Loucy (cell line): ENCODE data around the gene SCARF2.

Experiments
- H2AFZ ChIP-seq: fragments of 200-600 bp; sonication (generic); 2 replicates; pipeline ENCODE4 v1.6.0; 2016; ENCODE audit warnings: antibody characterized with exemption, mild to moderate bottlenecking, low read length, moderate library complexity
- H3F3A ChIP-seq: fragments of 200-600 bp; 2 replicates; pipeline ENCODE4 v1.6.0; 2016; ENCODE audit warnings: antibody characterized with exemption, low read depth, mild to moderate bottlenecking
- H3K27me3 ChIP-seq: fragments of 200-600 bp; sonication (generic); 2 replicates; pipeline ENCODE4 v1.6.1; 2014; ENCODE audit warnings: low read length, mild to moderate bottlenecking; ENCODE audit not compliant: insufficient read depth, poor library complexity, severe bottlenecking
- H3K36me3 ChIP-seq: fragments of 200-600 bp; sonication (generic); 2 replicates; pipeline ENCODE4 v1.6.1; 2016; ENCODE audit warnings: low read length; ENCODE audit not compliant: insufficient read depth
- H3K4me1 ChIP-seq: fragments of 200-600 bp; sonication (generic); 2 replicates; pipeline ENCODE4 v1.5.1; 2014; ENCODE audit warnings: low read length, mild to moderate bottlenecking; ENCODE audit not compliant: insufficient read depth, poor library complexity, severe bottlenecking
- H3K4me2 ChIP-seq: fragments of 200-600 bp; sonication (generic); 2 replicates; pipeline ENCODE4 v1.6.0; 2014; ENCODE audit warnings: antibody characterized with exemption, low read length, low read depth, mild to moderate bottlenecking; ENCODE audit not compliant: poor library complexity, severe bottlenecking
- H3K4me3 ChIP-seq: fragments of 200-600 bp; sonication (generic); 2 replicates; pipeline ENCODE4 v1.5.1; 2014; ENCODE audit warnings: low read length, mild to moderate bottlenecking, mixed read lengths; ENCODE audit not compliant: poor library complexity, severe bottlenecking
- H3K79me2 ChIP-seq: fragments of 200-600 bp; sonication (generic); 2 replicates; pipeline ENCODE4 v1.6.1; 2014; ENCODE audit warnings: low read length; ENCODE audit not compliant: insufficient read depth
- H3K9ac ChIP-seq: fragments of 200-600 bp; sonication (generic); 2 replicates; pipeline ENCODE4 v1.6.0; 2014; ENCODE audit warnings: mild to moderate bottlenecking, low read depth, low read length, moderate library complexity; ENCODE audit not compliant: poor library complexity, severe bottlenecking
- H3K9me2 ChIP-seq: fragments of 200-600 bp; sonication (generic); replicated peaks from 2 replicates; pipeline ENCODE4 v1.6.1; 2016; ENCODE audit warnings: low read depth, low read length, mixed read lengths
- H3K9me3 ChIP-seq: fragments of 200-600 bp; sonication (generic); 2 replicates; pipeline ENCODE4 v1.6.1; 2014; ENCODE audit warnings: mild to moderate bottlenecking, antibody characterized with exemption, low read length, low read depth; ENCODE audit not compliant: insufficient read depth
- H4K20me1 ChIP-seq: fragments of 200-600 bp; sonication (generic); 2 replicates; pipeline ENCODE4 v1.6.0; 2014; ENCODE audit warnings: antibody characterized with exemption, low read length, mild to moderate bottlenecking; ENCODE audit not compliant: insufficient read depth, poor library complexity, severe bottlenecking
- CTCF ChIP-seq: fragments of 200-600 bp; sonication (generic); conservative IDR thresholded peaks from 2 replicates; pipeline ENCODE4 v1.5.1; 2014; ENCODE audit warnings: mild to moderate bottlenecking, antibody characterized with exemption, low read length
- EZH2phosphoT487 ChIP-seq: fragments of 200-600 bp; IDR thresholded peaks from 2 replicates; pipeline ENCODE4 v1.6.1; 2018; ENCODE audit warnings: antibody characterized with exemption, mild to moderate bottlenecking, moderate library complexity, borderline replicate concordance

SCARF2 gene

DNA sequence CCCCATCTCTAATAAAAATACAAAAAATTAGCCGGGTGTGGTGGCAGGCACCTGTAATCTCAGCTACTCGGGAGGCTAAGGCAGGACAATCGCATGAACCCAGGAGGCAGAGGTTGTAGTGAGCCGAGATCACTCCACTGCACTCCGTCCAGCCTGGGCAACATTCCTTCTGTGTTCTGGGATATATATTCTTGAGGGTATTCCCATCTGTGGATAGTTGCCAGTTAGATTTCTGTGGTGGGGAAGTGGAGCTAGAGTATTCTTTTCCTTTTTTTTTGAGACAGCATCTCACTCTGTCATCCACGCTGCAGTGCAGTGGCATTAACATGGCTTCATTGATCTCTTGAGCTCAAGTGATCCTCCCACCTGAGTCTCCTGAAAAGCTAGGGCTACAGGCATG, 52.8 kb downstream of the SCARF2 start:
- H3F3A ChIP-seq = no peaks in the 10 kb centered on the region
- no peak overlapping the region for H3K4me3 ChIP-seq
- no peaks in the 10 kb centered on the region for H3K4me1 ChIP-seq
- H4K20me1 ChIP-seq = no peaks in the 10 kb centered on the region
- no peaks in the 10 kb centered on the region for H3K9me3 ChIP-seq
- TF ChIP-seq EZH2phosphoT487 = no peak
- no peak for TF ChIP-seq CTCF
- no peaks in the 10 kb centered on the region for H3K9me2 ChIP-seq
- no peak overlapping the region for H3K9ac ChIP-seq
- no peaks in the 10 kb centered on the region for H3K36me3 ChIP-seq
- H3K4me2 ChIP-seq = no peak overlapping the region
- H3K27me3 ChIP-seq = peaks cover 5% of the 10 kb centered on the region
- no peaks in the 10 kb centered on the region for H3K79me2 ChIP-seq
- H2AFZ ChIP-seq = no peak overlapping the region

DNA sequence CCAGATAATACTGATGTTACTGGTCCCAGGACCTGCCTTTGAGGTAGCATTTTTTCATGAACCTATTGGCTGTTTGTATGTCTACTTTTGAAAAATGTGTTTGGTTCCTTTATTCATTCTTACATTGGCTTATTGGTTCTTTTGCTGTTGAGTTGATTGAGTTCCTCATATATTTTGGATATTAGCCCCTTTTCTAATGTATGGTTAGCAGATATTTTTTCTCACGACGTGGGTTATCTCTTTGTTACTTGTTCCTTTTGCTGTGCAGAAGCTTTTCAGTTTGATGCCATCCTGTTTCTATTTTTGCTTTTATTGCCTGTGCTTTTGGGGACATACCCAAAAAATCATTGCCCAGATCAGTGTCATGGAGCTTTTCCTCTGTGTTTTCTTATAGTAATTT, 53.5 kb downstream of the SCARF2 start:
- TF ChIP-seq EZH2phosphoT487 (no peak), CTCF (no peak)
- Histone ChIP-seq H2AFZ (no peak overlapping the region), H3K9me2 (no peaks in the 10 kb centered on the region), H3K9me3 (no peaks in the 10 kb centered on the region), H3K9ac (no peak overlapping the region), H3K79me2 (no peaks in the 10 kb centered on the region), H3K36me3 (no peaks in the 10 kb centered on the region), H3K4me3 (no peak overlapping the region), H3K27me3 (peaks cover 5% of the 10 kb centered on the region), H3K4me2 (no peak overlapping the region), H3F3A (no peaks in the 10 kb centered on the region), H3K4me1 (no peaks in the 10 kb centered on the region), H4K20me1 (no peaks in the 10 kb centered on the region)

DNA sequence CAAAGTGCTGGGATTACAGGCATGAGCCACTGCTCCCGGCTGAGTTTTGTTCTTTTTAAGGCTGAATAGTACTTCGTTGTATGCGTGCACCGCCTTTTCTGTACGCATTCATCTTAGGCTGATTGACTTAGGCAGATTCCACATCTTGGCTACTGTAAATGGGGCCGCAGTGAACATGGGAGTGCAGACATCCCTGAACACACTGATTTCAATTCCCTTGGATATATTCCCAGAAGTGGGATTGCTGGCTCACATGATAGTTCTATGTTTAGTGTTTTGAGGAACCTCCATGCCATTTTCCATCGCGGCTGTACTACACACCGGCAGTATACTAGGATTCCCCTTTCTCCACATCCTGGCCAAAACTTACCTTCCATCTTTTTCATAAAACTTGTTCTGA, 54.1 kb downstream of the SCARF2 start:
- Histone ChIP-seq H3K79me2 (no peaks in the 10 kb centered on the region), H3K27me3 (peaks cover 5% of the 10 kb centered on the region), H3F3A (no peaks in the 10 kb centered on the region), H3K9ac (no peak overlapping the region), H3K9me2 (no peaks in the 10 kb centered on the region), H3K9me3 (no peaks in the 10 kb centered on the region), H3K4me3 (no peak overlapping the region), H3K4me2 (no peak overlapping the region), H3K4me1 (no peaks in the 10 kb centered on the region), H2AFZ (no peak overlapping the region), H3K36me3 (no peaks in the 10 kb centered on the region), H4K20me1 (no peaks in the 10 kb centered on the region)
- TF ChIP-seq CTCF = no peak
- TF ChIP-seq EZH2phosphoT487 = no peak
